ENCODE data around the gene MACROD2.

The MACROD2 gene

GRCh38 chr20:14989535-14990290 lies 994.4 kb downstream of the MACROD2 start:
- no peak for DNase-seq (ENCODE audit: low spot score)
- TF ChIP-seq CTCF (IDR thresholded peaks at IDR 0.05; ENCODE audit: extremely low read depth, missing control alignments): no peak

- no peak for DNase-seq (ENCODE audit: low spot score)
- TF ChIP-seq CTCF (IDR thresholded peaks at IDR 0.05; ENCODE audit: extremely low read depth, missing control alignments): no peak
Observed at GRCh38 chr20:14991023-14991422, 995.7 kb downstream of the MACROD2 start.

GRCh38 chr20:14992153-14992552 lies 996.8 kb downstream of the MACROD2 start:
- TF ChIP-seq CTCF (IDR thresholded peaks at IDR 0.05; ENCODE audit: extremely low read depth, missing control alignments): no peak
- DNase-seq (ENCODE audit: low spot score): no peak

DNA sequence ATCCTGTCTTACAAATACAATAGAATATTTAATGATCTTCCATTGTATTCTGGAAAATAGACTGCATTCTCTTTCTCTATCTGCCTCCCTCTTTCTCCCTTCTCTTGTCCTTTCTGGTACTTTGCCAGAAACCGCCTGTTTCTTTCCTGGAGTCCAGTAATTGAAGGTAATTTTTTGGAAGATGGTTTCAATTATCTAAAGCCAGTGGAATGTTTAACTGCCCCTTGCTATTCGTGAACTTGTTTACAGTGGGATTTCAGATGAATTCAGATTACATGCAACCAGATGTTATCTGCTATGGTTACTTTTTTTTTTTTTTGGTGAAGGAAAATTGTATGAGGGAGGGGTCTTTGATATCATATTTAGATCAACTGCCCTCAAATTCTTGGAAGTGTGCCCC lies 997.6 kb downstream of the MACROD2 start:
- no peak for DNase-seq (ENCODE audit: low spot score)

GRCh38 chr20:14996883-14997672 lies 1001.8 kb downstream of the MACROD2 start:
- TF ChIP-seq CTCF (IDR thresholded peaks at IDR 0.05; ENCODE audit: extremely low read depth, missing control alignments): no peak
- DNase-seq (ENCODE audit: low spot score): no peak

More for the DNA sequence above, 997.6 kb downstream of the MACROD2 start:
- TF ChIP-seq CTCF (IDR thresholded peaks at IDR 0.05; ENCODE audit: extremely low read depth, missing control alignments): no peak

DNA sequence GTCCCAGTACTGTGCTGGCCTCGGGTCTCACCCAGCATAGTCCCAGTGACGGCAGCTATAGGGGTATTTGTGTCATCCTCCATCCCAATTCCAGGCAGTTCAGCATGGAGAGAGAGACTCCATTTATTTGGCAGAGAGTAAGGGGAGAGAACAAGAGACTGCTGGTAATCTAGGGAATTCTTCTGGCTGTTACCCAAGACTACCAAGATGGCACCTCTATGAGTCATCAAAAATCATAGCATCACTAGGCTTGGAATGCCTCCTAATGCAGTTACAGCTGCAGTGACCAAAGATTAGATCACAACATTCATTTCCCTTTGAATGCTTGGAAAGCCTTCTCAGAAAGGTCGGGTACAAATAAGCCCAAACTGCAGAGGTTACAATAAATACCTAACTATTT lies 1002.5 kb downstream of the MACROD2 start:
- TF ChIP-seq CTCF (IDR thresholded peaks at IDR 0.05; ENCODE audit: extremely low read depth, missing control alignments): no peak
- no peak for DNase-seq (ENCODE audit: low spot score)

DNA sequence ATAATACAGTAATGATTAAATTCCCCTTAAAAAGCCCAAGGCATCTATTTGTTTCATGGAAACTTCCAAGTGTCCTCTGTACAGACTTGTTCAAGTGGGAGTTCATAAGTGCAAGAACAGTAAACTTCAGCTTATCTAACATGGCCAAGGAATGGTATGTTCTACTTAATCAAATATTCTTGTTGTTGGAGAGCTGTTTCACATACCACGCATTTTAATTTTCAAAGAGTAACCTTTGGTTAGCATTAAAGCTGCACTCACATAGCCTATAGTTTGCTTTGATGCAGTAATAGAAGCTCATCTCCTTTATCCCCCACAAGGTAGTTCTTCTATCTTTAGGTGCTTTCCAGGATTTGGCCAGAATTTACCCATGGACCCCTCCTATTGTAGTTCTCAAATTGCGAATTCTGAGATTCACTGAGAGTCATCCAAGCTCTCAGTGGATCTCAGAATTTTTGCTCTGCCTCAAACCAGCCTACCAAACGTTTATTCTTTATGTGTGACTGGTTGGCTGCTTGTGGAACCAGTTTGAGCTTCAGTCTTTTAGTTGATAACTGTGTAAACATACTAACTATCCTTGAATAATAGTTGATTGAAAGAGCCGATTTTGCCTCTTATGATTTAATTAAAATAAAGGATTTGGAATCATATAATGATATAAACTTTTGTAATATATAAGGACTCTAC lies 1010.1 kb downstream of the MACROD2 start:
- no peak for TF ChIP-seq CTCF (IDR thresholded peaks at IDR 0.05; ENCODE audit: extremely low read depth, missing control alignments)
- DNase-seq (ENCODE audit: low spot score): no peak
